WTC11 (cell line): ENCODE data around the gene TEX19. TPM values are rescaled to one million over a fixed set of nuclear protein-coding genes. Genes with fewer than 3 reads are reported as not detected.

Experiments used
- ATAC-seq: fragments of 200-7000 bp; cut with Tn5 transposase; 2 replicates; pipeline ENCODE4 v1.10.0; 2021; ENCODE audit warnings: mild to moderate bottlenecking, moderate library complexity
- CTCF ChIA-PET: fragments of 300-600 bp; sonication (Branson Sonifier 250); formaldehyde crosslinking; loops from one replicate; lab custom pipeline; 2021; ENCODE audit warnings: antibody characterized with exemption; lab: Charles Lee
- POLR2A ChIA-PET: fragments of 350-600 bp; sonication (Branson Sonifier 250); formaldehyde crosslinking; loops from one replicate; lab custom pipeline; 2021; ENCODE audit warnings: antibody characterized with exemption; lab: Charles Lee
- DNase-seq: peaks from one replicate; pipeline ENCODE4 v3.0.0; 2021; ENCODE audit warnings: low spot score
- H3K27ac Mint-ChIP-seq: 2 replicates; pipeline ENCODE4 v1.8.0; 2021; ENCODE audit warnings: mixed read lengths
- H3K27me3 Mint-ChIP-seq: 2 replicates; pipeline ENCODE4 v1.8.0; 2021; ENCODE audit warnings: low read depth, mild to moderate bottlenecking, moderate library complexity, mixed read lengths
- H3K36me3 Mint-ChIP-seq: 2 replicates; pipeline ENCODE4 v1.8.0; 2021; ENCODE audit warnings: mixed read lengths
- H3K4me1 Mint-ChIP-seq: 2 replicates; pipeline ENCODE4 v1.8.0; 2022; ENCODE audit warnings: mixed read lengths
- H3K4me3 Mint-ChIP-seq: 2 replicates; pipeline ENCODE4 v1.8.0; 2021; ENCODE audit warnings: mild to moderate bottlenecking, moderate library complexity, mixed read lengths
- H3K9me3 Mint-ChIP-seq: 2 replicates; pipeline ENCODE4 v1.8.0; 2021; ENCODE audit warnings: mixed read lengths
- GABPB1 ChIP-seq: sonication (generic); formaldehyde crosslinking; IDR thresholded peaks from 2 replicates; pipeline ENCODE4 v1.8.1; 2023; ENCODE audit warnings: mild to moderate bottlenecking, missing genetic modification reagents
- KAT7 ChIP-seq: sonication (generic); formaldehyde crosslinking; IDR thresholded peaks from 2 replicates; pipeline ENCODE4 v1.8.1; 2023; ENCODE audit warnings: missing genetic modification reagents, mild to moderate bottlenecking, borderline replicate concordance
- MXD4 ChIP-seq: fragments of 250-450 bp; sonication (Bioruptor Pico); IDR thresholded peaks from 2 replicates; pipeline ENCODE4 v1.8.0; 2021; ENCODE audit warnings: mild to moderate bottlenecking, moderate library complexity, borderline replicate concordance
- NR1H2 ChIP-seq: sonication (generic); formaldehyde crosslinking; IDR thresholded peaks from 2 replicates; pipeline ENCODE4 v1.9.0; 2021; ENCODE audit warnings: mild to moderate bottlenecking, moderate library complexity, missing genetic modification reagents
- NR3C1 ChIP-seq: sonication (generic); formaldehyde crosslinking; conservative IDR thresholded peaks from 2 replicates; pipeline ENCODE4 v1.8.1; 2023; ENCODE audit warnings: low read depth, mild to moderate bottlenecking, missing genetic modification reagents
- OVOL2 ChIP-seq: fragments of 250-450 bp; sonication (Bioruptor Pico); IDR thresholded peaks from 2 replicates; pipeline ENCODE4 v1.9.0; 2021; ENCODE audit warnings: mild to moderate bottlenecking, borderline replicate concordance
- SP1 ChIP-seq: sonication (generic); formaldehyde crosslinking; conservative IDR thresholded peaks from 2 replicates; pipeline ENCODE4 v1.8.1; 2022; ENCODE audit warnings: missing genetic modification reagents
- TCF7 ChIP-seq: sonication (generic); formaldehyde crosslinking; IDR thresholded peaks from 2 replicates; pipeline ENCODE4 v1.8.0; 2022; ENCODE audit warnings: mild to moderate bottlenecking, low read depth, missing genetic modification reagents, moderate library complexity
- TEAD1 ChIP-seq: sonication (generic); formaldehyde crosslinking; IDR thresholded peaks from 2 replicates; pipeline ENCODE4 v1.8.0; 2022; ENCODE audit warnings: mild to moderate bottlenecking, missing genetic modification reagents
- ZNF121 ChIP-seq: sonication (generic); formaldehyde crosslinking; IDR thresholded peaks from 2 replicates; pipeline ENCODE4 v1.8.0; 2023; ENCODE audit warnings: missing genetic modification reagents
- ZNF219 ChIP-seq: sonication (generic); formaldehyde crosslinking; IDR thresholded peaks from 2 replicates; pipeline ENCODE4 v1.8.0; 2023; ENCODE audit warnings: missing genetic modification reagents, mild to moderate bottlenecking, borderline replicate concordance
- ZNF232 ChIP-seq: sonication (generic); formaldehyde crosslinking; IDR thresholded peaks from 2 replicates; pipeline ENCODE4 v1.8.0; 2022; ENCODE audit warnings: mild to moderate bottlenecking, missing genetic modification reagents
- total RNA-seq: library from RNA; stranded (reverse); gene quantifications from 3 replicates; pipeline ENCODE4 v1.2.3, GENCODE V29; 2021
- TF ChIP-seq, protein P1 (sequence below): sonication (generic); formaldehyde crosslinking; IDR thresholded peaks from 2 replicates; pipeline ENCODE4 v1.8.1; 2023; ENCODE audit warnings: mild to moderate bottlenecking, moderate library complexity, missing genetic modification reagents
- TF ChIP-seq, protein P2 (sequence below): sonication (generic); formaldehyde crosslinking; IDR thresholded peaks from 2 replicates; pipeline ENCODE4 v1.8.1; 2022; ENCODE audit warnings: mild to moderate bottlenecking, missing genetic modification reagents, moderate library complexity, borderline replicate concordance
- TF ChIP-seq, protein P3 (sequence below): sonication (generic); formaldehyde crosslinking; IDR thresholded peaks from 2 replicates; pipeline ENCODE4 v1.8.1; 2022; ENCODE audit warnings: mild to moderate bottlenecking, moderate library complexity, missing genetic modification reagents
- TF ChIP-seq, protein P4 (sequence below): sonication (generic); formaldehyde crosslinking; IDR thresholded peaks from 2 replicates; pipeline ENCODE4 v1.8.1; 2023; ENCODE audit warnings: mild to moderate bottlenecking, missing genetic modification reagents, moderate library complexity
- TF ChIP-seq, protein P5 (sequence below): fragments of 250-450 bp; sonication (Bioruptor Pico); IDR thresholded peaks from 2 replicates; pipeline ENCODE4 v1.9.0; 2021; ENCODE audit warnings: moderate library complexity, mild to moderate bottlenecking, inconsistent platforms, borderline replicate concordance
- TF ChIP-seq, protein P6 (sequence below): sonication (generic); formaldehyde crosslinking; IDR thresholded peaks from 2 replicates; pipeline ENCODE4 v1.8.0; 2022; ENCODE audit warnings: mild to moderate bottlenecking, missing genetic modification reagents

TEX19 gene
- total RNA-seq, 1 experiment from 2014 or later, result 1.4 TPM

DNA sequence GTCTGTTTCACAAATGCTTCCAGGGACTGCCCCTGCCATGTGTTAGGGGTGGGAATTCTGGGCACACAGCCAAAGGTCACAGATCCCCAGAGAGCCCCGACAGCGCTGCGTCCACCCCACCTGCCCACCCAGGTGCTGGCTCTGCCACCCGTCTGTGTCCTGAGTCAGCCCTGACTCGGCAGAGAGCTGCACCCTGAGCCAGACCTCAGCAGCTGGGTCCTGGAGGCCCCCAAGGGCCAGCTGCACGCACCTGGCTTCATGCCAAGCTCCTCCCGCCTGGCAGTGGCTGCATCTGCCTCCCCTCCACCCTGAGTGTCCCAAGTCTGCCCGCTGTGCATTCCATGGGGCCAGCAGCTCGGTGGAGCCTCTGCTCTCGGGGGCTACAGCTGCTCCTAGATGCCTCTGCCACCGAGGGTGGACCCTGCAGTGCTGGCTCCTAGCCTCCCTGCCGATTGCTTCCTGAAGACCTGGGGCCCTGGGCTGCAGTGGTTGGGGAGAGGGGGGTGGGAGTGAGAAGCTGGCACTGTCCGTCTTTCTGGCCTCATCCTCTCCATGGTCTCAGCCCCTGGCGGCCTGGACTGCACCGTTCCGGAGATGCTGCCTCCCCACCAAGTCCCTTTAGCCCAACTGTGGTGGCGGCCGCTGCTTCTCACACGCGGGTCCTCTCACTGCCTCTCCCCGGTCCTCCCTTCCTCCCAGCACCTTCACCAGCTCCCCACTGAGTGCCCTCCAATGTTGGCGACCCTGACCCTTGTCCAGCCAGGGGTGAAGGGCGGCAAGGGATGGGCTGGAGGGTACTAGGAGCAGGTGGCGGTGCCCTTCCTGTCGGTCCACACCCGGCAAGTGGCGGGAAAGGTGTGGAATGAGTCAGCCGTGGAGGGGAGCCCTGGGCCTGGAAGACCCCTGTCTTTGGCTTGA, 28.5 kb upstream of the TEX19 start:
- no peak overlapping the region for H3K27ac Mint-ChIP-seq
- ChIA-PET POLR2A (no interaction called here), CTCF (interaction anchor here (0.8 to 1.9 kb wide), 3 partner anchors 21 to 94 kb away, joined by 3 to 5 read pairs (median 5); no protein-coding TSS in a partner anchor)
- peaks cover 50% of the 10 kb centered on the region for H3K27me3 Mint-ChIP-seq
- no peak for DNase-seq
- no peaks in the 10 kb centered on the region for H3K36me3 Mint-ChIP-seq
- TF ChIP-seq ZNF121, result no peak
- TF ChIP-seq TEAD1, result no peak
- TF ChIP-seq, protein P1, sequence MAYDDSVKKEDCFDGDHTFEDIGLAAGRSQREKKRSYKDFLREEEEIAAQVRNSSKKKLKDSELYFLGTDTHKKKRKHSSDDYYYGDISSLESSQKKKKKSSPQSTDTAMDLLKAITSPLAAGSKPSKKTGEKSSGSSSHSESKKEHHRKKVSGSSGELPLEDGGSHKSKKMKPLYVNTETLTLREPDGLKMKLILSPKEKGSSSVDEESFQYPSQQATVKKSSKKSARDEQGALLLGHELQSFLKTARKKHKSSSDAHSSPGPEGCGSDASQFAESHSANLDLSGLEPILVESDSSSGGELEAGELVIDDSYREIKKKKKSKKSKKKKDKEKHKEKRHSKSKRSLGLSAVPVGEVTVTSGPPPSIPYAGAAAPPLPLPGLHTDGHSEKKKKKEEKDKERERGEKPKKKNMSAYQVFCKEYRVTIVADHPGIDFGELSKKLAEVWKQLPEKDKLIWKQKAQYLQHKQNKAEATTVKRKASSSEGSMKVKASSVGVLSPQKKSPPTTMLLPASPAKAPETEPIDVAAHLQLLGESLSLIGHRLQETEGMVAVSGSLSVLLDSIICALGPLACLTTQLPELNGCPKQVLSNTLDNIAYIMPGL, result no peak
- TF ChIP-seq, protein P2, sequence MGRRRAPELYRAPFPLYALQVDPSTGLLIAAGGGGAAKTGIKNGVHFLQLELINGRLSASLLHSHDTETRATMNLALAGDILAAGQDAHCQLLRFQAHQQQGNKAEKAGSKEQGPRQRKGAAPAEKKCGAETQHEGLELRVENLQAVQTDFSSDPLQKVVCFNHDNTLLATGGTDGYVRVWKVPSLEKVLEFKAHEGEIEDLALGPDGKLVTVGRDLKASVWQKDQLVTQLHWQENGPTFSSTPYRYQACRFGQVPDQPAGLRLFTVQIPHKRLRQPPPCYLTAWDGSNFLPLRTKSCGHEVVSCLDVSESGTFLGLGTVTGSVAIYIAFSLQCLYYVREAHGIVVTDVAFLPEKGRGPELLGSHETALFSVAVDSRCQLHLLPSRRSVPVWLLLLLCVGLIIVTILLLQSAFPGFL, result no peak
- TF ChIP-seq, protein P3, sequence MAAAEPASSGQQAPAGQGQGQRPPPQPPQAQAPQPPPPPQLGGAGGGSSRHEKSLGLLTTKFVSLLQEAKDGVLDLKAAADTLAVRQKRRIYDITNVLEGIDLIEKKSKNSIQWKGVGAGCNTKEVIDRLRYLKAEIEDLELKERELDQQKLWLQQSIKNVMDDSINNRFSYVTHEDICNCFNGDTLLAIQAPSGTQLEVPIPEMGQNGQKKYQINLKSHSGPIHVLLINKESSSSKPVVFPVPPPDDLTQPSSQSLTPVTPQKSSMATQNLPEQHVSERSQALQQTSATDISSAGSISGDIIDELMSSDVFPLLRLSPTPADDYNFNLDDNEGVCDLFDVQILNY (CRISPR knock-in tag), result no peak
- TF ChIP-seq, protein P4, sequence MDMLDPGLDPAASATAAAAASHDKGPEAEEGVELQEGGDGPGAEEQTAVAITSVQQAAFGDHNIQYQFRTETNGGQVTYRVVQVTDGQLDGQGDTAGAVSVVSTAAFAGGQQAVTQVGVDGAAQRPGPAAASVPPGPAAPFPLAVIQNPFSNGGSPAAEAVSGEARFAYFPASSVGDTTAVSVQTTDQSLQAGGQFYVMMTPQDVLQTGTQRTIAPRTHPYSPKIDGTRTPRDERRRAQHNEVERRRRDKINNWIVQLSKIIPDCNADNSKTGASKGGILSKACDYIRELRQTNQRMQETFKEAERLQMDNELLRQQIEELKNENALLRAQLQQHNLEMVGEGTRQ (CRISPR knock-in tag), result no peak
- TF ChIP-seq NR3C1 (CRISPR knock-in tag), result no peak
- TF ChIP-seq, protein P5, sequence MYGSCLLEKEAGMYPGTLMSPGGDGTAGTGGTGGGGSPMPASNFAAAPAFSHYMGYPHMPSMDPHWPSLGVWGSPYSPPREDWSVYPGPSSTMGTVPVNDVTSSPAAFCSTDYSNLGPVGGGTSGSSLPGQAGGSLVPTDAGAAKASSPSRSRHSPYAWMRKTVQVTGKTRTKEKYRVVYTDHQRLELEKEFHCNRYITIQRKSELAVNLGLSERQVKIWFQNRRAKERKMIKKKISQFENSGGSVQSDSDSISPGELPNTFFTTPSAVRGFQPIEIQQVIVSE (CRISPR knock-in tag), result no peak
- TF ChIP-seq ZNF219, result no peak
- TF ChIP-seq, protein P6, sequence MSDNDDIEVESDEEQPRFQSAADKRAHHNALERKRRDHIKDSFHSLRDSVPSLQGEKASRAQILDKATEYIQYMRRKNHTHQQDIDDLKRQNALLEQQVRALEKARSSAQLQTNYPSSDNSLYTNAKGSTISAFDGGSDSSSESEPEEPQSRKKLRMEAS, result no peak
- TF ChIP-seq KAT7 (CRISPR knock-in tag), result no peak
- no peak for TF ChIP-seq ZNF232
- TF ChIP-seq GABPB1, result no peak
- no peak for TF ChIP-seq NR1H2 (CRISPR knock-in tag)
- TF ChIP-seq OVOL2 (CRISPR knock-in tag), result no peak
- TF ChIP-seq SP1 (CRISPR knock-in tag), result no peak
- no peak for TF ChIP-seq MXD4
- H3K4me3 Mint-ChIP-seq, result no peak overlapping the region
- peaks cover 20% of the 10 kb centered on the region for H3K4me1 Mint-ChIP-seq
- ATAC-seq, result no peak
- no peaks in the 10 kb centered on the region for H3K9me3 Mint-ChIP-seq

DNA sequence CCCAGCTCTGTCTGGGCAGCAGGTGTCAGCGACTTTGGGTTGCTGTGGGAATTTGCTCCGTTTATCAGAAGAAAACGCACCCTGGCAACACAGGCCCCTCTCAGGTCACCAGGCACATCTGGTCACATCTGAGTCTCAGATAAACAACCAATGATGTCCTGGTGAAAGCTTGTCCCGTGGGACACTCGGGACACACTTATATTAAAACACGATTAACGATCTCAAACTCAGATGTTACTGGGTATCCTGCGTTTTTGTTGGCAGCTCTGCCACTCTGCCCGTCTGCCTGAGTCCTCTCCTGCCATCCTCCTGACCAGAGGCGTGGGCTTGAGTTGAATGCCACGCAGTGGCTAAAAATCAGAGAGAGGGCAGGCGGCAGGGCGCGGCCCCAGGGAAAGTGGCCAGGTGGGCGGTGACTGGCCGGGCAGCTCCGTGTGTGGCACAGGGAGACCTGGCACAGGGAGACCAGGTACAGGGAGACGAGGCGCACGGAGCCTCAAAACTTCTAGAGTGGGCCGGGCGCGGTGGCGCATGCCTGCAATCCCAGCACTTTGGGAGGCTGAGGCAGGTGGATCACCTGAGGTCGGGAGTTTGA, 27.6 kb upstream of the TEX19 start:
- POLR2A ChIA-PET, result no interaction called here
- no peak for TF ChIP-seq TCF7 (CRISPR knock-in tag)
- TF ChIP-seq, all 79 proteins: peak for 0
- Mint-ChIP-seq H3K36me3 (no peaks in the 10 kb centered on the region), H3K4me3 (no peak overlapping the region), H3K27me3 (peaks cover 59% of the 10 kb centered on the region), H3K4me1 (peaks cover 24% of the 10 kb centered on the region), H3K27ac (no peak overlapping the region), H3K9me3 (no peaks in the 10 kb centered on the region)
- CTCF ChIA-PET, result interaction anchor here (0.8 to 1.9 kb wide), 3 partner anchors 20 to 95 kb away, joined by 3 to 5 read pairs (median 5); no protein-coding TSS in a partner anchor
- no peak for DNase-seq
- no peak for ATAC-seq
